ENCODE data around the gene EFCAB6.

EFCAB6 gene, protein sequence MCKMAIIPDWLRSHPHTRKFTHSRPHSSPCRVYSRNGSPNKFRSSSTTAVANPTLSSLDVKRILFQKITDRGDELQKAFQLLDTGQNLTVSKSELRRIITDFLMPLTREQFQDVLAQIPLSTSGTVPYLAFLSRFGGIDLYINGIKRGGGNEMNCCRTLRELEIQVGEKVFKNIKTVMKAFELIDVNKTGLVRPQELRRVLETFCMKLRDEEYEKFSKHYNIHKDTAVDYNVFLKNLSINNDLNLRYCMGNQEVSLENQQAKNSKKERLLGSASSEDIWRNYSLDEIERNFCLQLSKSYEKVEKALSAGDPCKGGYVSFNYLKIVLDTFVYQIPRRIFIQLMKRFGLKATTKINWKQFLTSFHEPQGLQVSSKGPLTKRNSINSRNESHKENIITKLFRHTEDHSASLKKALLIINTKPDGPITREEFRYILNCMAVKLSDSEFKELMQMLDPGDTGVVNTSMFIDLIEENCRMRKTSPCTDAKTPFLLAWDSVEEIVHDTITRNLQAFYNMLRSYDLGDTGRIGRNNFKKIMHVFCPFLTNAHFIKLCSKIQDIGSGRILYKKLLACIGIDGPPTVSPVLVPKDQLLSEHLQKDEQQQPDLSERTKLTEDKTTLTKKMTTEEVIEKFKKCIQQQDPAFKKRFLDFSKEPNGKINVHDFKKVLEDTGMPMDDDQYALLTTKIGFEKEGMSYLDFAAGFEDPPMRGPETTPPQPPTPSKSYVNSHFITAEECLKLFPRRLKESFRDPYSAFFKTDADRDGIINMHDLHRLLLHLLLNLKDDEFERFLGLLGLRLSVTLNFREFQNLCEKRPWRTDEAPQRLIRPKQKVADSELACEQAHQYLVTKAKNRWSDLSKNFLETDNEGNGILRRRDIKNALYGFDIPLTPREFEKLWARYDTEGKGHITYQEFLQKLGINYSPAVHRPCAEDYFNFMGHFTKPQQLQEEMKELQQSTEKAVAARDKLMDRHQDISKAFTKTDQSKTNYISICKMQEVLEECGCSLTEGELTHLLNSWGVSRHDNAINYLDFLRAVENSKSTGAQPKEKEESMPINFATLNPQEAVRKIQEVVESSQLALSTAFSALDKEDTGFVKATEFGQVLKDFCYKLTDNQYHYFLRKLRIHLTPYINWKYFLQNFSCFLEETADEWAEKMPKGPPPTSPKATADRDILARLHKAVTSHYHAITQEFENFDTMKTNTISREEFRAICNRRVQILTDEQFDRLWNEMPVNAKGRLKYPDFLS (N-terminal part only)

DNA sequence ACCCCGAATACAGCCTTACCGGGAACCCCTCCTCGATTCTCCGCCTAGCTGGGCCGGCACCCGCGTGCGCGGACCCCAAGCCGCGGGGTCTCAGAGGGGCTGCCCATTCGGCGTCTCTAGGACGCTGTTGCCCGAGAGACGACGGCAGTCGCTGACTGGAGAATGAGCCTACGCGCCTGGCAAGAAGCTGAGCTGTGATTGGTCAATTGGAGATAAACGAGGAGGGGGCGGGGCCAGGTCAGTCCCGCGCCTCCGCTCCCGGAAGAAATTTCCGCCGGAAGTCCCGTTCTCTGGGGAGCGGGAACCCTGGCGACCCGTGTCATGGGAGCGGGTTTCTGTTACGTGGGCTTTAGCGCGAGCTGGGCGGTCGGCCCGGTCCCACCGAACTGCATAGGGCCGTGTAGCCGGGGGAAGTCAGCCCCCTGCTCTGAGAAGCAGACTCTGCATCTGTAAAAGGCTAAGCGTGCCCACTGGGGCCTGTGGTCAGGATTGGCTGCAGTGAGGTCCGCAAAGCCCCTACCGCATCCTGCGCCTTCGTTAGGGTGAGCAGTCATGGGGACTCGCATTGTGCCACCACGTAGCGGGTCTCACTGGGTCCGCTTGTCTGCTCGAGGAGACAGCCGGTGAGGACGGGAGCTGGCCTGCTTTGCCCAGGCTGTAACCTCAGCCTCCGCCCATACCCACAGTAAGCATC, at the start of gene EFCAB6:
EFCAB6 (minus strand) TSS at position 157 of the 694 bp plus-strand sequence. CDS start 29,987 bp downstream, outside the sequence.
- POLR2A ChIA-PET (ENCODE audit: low non-redundant PET), result interaction anchor here (0.6 kb wide), 1 partner anchor 22 kb away, joined by 3 read pairs; no protein-coding TSS in a partner anchor
- DNase-seq (ENCODE audit: low spot score), result peak; percentile 94
- TF ChIP-seq, protein P1, sequence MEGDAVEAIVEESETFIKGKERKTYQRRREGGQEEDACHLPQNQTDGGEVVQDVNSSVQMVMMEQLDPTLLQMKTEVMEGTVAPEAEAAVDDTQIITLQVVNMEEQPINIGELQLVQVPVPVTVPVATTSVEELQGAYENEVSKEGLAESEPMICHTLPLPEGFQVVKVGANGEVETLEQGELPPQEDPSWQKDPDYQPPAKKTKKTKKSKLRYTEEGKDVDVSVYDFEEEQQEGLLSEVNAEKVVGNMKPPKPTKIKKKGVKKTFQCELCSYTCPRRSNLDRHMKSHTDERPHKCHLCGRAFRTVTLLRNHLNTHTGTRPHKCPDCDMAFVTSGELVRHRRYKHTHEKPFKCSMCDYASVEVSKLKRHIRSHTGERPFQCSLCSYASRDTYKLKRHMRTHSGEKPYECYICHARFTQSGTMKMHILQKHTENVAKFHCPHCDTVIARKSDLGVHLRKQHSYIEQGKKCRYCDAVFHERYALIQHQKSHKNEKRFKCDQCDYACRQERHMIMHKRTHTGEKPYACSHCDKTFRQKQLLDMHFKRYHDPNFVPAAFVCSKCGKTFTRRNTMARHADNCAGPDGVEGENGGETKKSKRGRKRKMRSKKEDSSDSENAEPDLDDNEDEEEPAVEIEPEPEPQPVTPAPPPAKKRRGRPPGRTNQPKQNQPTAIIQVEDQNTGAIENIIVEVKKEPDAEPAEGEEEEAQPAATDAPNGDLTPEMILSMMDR (conservative IDR thresholded peaks at IDR 0.05; ENCODE audit: low read depth), result no peak
- H3K27ac ChIP-seq, result peak within 1 kb of the TSS; percentile 76
- CTCF ChIA-PET, result interaction anchor here (0.6 kb wide), 2 partner anchors 35 to 423 kb away, joined by 3 to 5 read pairs; no protein-coding TSS in a partner anchor

DNA sequence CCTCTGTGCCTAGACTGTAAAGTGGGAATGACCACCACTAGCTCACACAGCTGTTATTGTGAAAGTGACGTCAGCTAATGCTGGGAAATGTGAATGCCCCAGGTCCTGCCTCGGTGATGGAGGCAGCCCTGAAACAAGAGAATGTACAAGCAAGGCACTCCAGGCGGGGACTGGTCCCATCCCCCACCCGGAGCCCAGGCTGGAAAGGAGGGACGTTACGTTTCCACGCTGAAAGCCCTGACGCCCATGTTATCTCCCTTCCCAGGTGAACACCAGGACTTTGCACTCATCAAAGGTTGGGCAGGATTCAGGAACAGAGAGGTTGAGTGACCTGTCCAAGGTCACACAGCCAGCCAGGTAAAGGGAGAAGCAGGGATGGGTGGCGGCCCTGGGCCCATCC, 49.4 kb upstream of the EFCAB6 start:
- no peak for DNase-seq (ENCODE audit: low spot score)
- ChIA-PET POLR2A (ENCODE audit: low non-redundant PET) (no interaction called here), CTCF (no interaction called here)
- TF ChIP-seq, protein P1 (conservative IDR thresholded peaks at IDR 0.05; ENCODE audit: low read depth), result no peak
- peak overlapping the region; percentile 29 for H3K27ac ChIP-seq

DNA sequence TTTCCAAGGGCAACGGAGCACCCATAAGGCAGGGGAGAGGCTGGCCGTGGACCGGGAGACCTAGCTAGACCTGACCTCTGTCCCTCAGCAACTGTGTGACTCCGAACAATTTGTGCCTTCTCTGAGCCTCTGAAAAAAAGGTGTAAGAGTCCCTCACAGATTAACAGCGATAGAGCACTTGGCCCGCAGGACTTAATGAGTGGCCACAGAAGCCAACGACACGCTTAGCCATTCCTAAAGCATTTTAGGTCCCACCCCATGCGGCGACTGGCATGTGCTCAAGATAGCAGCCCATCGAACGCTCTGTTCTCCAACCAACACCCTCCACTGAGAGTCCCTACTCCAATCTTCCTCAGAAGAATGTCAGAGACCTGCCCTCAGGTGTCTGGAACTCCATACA, 48.7 kb upstream of the EFCAB6 start:
- CTCF ChIA-PET, result no interaction called here
- no peak for DNase-seq (ENCODE audit: low spot score)
- TF ChIP-seq, protein P1 (conservative IDR thresholded peaks at IDR 0.05; ENCODE audit: low read depth), result no peak
- POLR2A ChIA-PET (ENCODE audit: low non-redundant PET), result no interaction called here
- H3K27ac ChIP-seq, result peak overlapping the region; percentile 29

DNA sequence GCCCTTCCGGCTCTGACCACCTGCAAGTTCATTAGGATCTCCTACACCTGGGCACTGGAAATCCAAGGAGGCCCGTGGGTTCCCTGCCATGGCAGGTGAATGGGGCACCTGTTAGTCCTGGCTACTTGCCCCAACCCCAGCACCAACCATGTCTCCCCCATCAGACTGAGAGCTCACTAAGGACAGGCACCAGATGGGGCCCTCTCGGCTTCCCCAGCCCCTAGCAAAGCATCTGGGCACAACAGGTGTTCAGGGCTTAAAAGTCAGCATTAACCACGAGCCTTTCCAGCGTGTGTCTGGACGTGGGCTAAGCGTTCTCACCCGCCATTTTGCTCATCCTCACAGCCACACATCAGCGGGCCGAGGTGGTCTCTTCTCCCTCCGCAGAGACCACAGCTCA, 48.0 kb upstream of the EFCAB6 start:
- CTCF ChIA-PET, result no interaction called here
- TF ChIP-seq, protein P1 (conservative IDR thresholded peaks at IDR 0.05; ENCODE audit: low read depth), result no peak

DNA sequence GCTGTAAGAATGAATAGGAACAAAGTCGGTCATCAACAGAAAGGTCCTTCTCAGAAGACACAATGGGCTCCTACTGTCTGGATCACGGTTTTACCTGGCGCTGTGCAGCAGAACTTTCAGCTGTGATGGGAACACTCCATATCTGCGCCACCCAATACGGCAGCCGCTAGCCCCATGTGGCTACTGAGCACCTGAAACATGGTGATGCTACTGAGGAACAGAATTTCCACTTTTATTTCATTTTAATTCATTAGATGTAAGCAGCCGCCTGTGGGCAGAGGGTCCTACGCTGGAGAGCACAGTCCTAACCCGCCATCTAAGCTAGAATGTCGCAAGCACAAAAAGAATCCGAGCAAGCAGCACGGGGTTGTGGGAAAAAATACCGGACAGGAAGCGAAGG, 47.5 kb upstream of the EFCAB6 start:
- CTCF ChIA-PET, result interaction anchor here (0.6 kb wide), 1 partner anchor 811 kb away, joined by 3 read pairs; no protein-coding TSS in a partner anchor
- POLR2A ChIA-PET (ENCODE audit: low non-redundant PET), result no interaction called here
- H3K27ac ChIP-seq, result no peak overlapping the region
- DNase-seq (ENCODE audit: low spot score), result no peak
- TF ChIP-seq, protein P1 (conservative IDR thresholded peaks at IDR 0.05; ENCODE audit: low read depth), result no peak

More for the DNA sequence above, 48.0 kb upstream of the EFCAB6 start:
- H3K27ac ChIP-seq, result no peak overlapping the region
- POLR2A ChIA-PET (ENCODE audit: low non-redundant PET), result no interaction called here
- DNase-seq (ENCODE audit: low spot score), result no peak

All from RWPE1 (cell line).